Lower lobe of right lung (tissue), 2 donors: ENCODE results near the gene PPFIA4. TPM values are rescaled to one million over a fixed set of nuclear protein-coding genes. Genes with fewer than 3 reads are reported as not detected.

Source experiments
- ATAC-seq, 2 donors: fragments of 200-7000 bp; cut with Tn5 transposase; one replicate each; pipeline ENCODE4 v1.9.1; 2020 to 2022; ENCODE audit warnings: mild to moderate bottlenecking in 2 of 2, moderate library complexity in 2 of 2
- DNase-seq: peaks from one replicate; pipeline ENCODE4 v3.0.0-alpha.2; 2020
- H3K27ac ChIP-seq: fragments of 200-600 bp; one replicate; pipeline ENCODE4 v1.8.0; 2022
- H3K27me3 ChIP-seq: fragments of 200-600 bp; one replicate; pipeline ENCODE4 v1.8.0; 2022; ENCODE audit warnings: low read depth
- H3K36me3 ChIP-seq: fragments of 200-600 bp; one replicate; pipeline ENCODE4 v1.8.0; 2022; ENCODE audit warnings: mild to moderate bottlenecking
- H3K4me1 ChIP-seq: fragments of 200-600 bp; one replicate; pipeline ENCODE4 v1.8.0; 2022
- H3K4me3 ChIP-seq: fragments of 200-600 bp; one replicate; pipeline ENCODE4 v1.8.0; 2022; ENCODE audit warnings: mild to moderate bottlenecking
- H3K9me3 ChIP-seq: fragments of 200-600 bp; one replicate; pipeline ENCODE4 v1.8.0; 2022
- CTCF ChIP-seq: fragments of 200-600 bp; IDR thresholded peaks from one replicate; pipeline ENCODE4 v1.8.0; 2022; ENCODE audit warnings: antibody characterized with exemption, mild to moderate bottlenecking
- intact Hi-C: fragments of 100-400 bp; cut with DNase I; formaldehyde crosslinking; loops from one replicate; pipeline ENCODE4 v1.11.0; 2022
- total RNA-seq: library from RNA; stranded (reverse); fragmentation: NEBNext Ultra II Directional; extraction: Animal tissue kit (Norgen Biotek cat#: 25700); gene quantifications from one replicate; pipeline ENCODE4 v1.2.1, GENCODE V29; 2021
- donor health status: DM: no; HTN: yes; CAD: no; lungs with severe emphysema.

Gene PPFIA4
- total RNA-seq, 1 donor from 2014 or later, result 1.3 TPM

GRCh38 chr1:203054642-203055041 lies 28.4 kb downstream of the PPFIA4 start:
- intact Hi-C loops, result no loop called here
- no peaks in the 10 kb centered on the region for H3K27me3 ChIP-seq
- TF ChIP-seq CTCF, result no peak
- no peak for ATAC-seq
- H3K4me1 ChIP-seq, result peaks cover 19% of the 10 kb centered on the region
- no peaks in the 10 kb centered on the region for H3K36me3 ChIP-seq
- no peak for DNase-seq
- H3K27ac ChIP-seq, result no peak overlapping the region
- H3K9me3 ChIP-seq, result no peaks in the 10 kb centered on the region
- H3K4me3 ChIP-seq, result no peak overlapping the region

GRCh38 chr1:203055161-203055799 lies 29.0 kb downstream of the PPFIA4 start:
- no peak for TF ChIP-seq CTCF
- no peaks in the 10 kb centered on the region for H3K36me3 ChIP-seq
- H3K4me1 ChIP-seq, result peaks cover 19% of the 10 kb centered on the region
- no peak overlapping the region for H3K4me3 ChIP-seq
- no peaks in the 10 kb centered on the region for H3K9me3 ChIP-seq
- intact Hi-C loops, result no loop called here
- DNase-seq (no peak), ATAC-seq (no peak)
- no peak overlapping the region for H3K27ac ChIP-seq
- no peaks in the 10 kb centered on the region for H3K27me3 ChIP-seq

GRCh38 chr1:203056012-203056411 lies 29.7 kb downstream of the PPFIA4 start:
- no peak for TF ChIP-seq CTCF
- intact Hi-C loops, result no loop called here
- ATAC-seq, result no peak
- H3K9me3 ChIP-seq, result no peaks in the 10 kb centered on the region
- no peak for DNase-seq
- H3K4me3 ChIP-seq, result no peak overlapping the region
- H3K36me3 ChIP-seq, result no peaks in the 10 kb centered on the region
- peaks cover 19% of the 10 kb centered on the region for H3K4me1 ChIP-seq
- no peak overlapping the region for H3K27ac ChIP-seq
- H3K27me3 ChIP-seq, result no peaks in the 10 kb centered on the region

- Histone ChIP-seq H3K9me3 (no peaks in the 10 kb centered on the region), H3K4me1 (peaks cover 19% of the 10 kb centered on the region), H3K27me3 (no peaks in the 10 kb centered on the region), H3K4me3 (no peak overlapping the region), H3K36me3 (no peaks in the 10 kb centered on the region), H3K27ac (no peak overlapping the region)
- ATAC-seq (no peak), DNase-seq (no peak)
- TF ChIP-seq CTCF, result no peak
- intact Hi-C loops, result no loop called here
These were observed 30.2 kb downstream of the PPFIA4 start for GRCh38 chr1:203056516-203056915.

GRCh38 chr1:203057911-203058675 lies 31.8 kb downstream of the PPFIA4 start:
- no peak for DNase-seq

More at GRCh38 chr1:203057911-203058675, 31.8 kb downstream of the PPFIA4 start:
- peak in 1 of 2 donors; percentile 18 for ATAC-seq
- intact Hi-C loops, result no loop called here
- H3K4me3 ChIP-seq, result no peak overlapping the region
- TF ChIP-seq CTCF, result no peak
- H3K9me3 ChIP-seq, result no peaks in the 10 kb centered on the region
- no peaks in the 10 kb centered on the region for H3K27me3 ChIP-seq
- H3K27ac ChIP-seq, result no peak overlapping the region
- no peaks in the 10 kb centered on the region for H3K36me3 ChIP-seq
- peaks cover 19% of the 10 kb centered on the region for H3K4me1 ChIP-seq
